HepG2 (cell line): ENCODE data around the gene RECQL.

ENCODE experiments used
- CAMTA2 ChIP-seq: sonication (generic); formaldehyde crosslinking; IDR thresholded peaks from 2 replicates; pipeline ENCODE4 v1.4.0; 2020; ENCODE audit warnings: mild to moderate bottlenecking, missing genetic modification reagents, borderline replicate concordance
- EEA1 ChIP-seq: sonication (generic); formaldehyde crosslinking; IDR thresholded peaks from 2 replicates; pipeline ENCODE4 v1.5.1; 2020; ENCODE audit warnings: mild to moderate bottlenecking, missing genetic modification reagents, borderline replicate concordance
- EP300 ChIP-seq, 3 experiments: sonication (generic) in 1 of 3; formaldehyde crosslinking in 1 of 3; IDR thresholded peaks; 2 replicates each; pipeline versions ENCODE4 v1.5.1 to v1.6.1; 2011 to 2020; ENCODE audit warnings: low read depth in 2 of 3, low read length in 2 of 3, borderline replicate concordance in 1 of 3, improper control_type of control experiment in 1 of 3, mild to moderate bottlenecking in 1 of 3, missing genetic modification reagents in 1 of 3, moderate library complexity in 1 of 3
- GABPA ChIP-seq, 2 experiments: IDR thresholded peaks; 2 replicates each; pipeline ENCODE4 v1.6.1; 2011 to 2016; ENCODE audit warnings: low read depth in 2 of 2, low read length in 1 of 2, missing biosample characterization in 1 of 2, missing genetic modification characterization in 1 of 2
- KIAA2018 ChIP-seq: sonication (generic); formaldehyde crosslinking; IDR thresholded peaks from 2 replicates; pipeline ENCODE4 v1.5.0; 2020; ENCODE audit warnings: mild to moderate bottlenecking, missing genetic modification reagents, borderline replicate concordance
- NCOA1 ChIP-seq: sonication (generic); formaldehyde crosslinking; IDR thresholded peaks from 2 replicates; pipeline ENCODE4 v1.9.0; 2021; ENCODE audit warnings: missing genetic modification reagents
- POLR2A ChIP-seq, 2 experiments: IDR thresholded peaks; 2 replicates each; pipeline ENCODE4 v1.6.1; 2011; ENCODE audit warnings: low read depth in 2 of 2, low read length in 2 of 2, mild to moderate bottlenecking in 1 of 2, moderate library complexity in 1 of 2; ENCODE audit not compliant: insufficient read depth in 1 of 2
- POLR2AphosphoS5 ChIP-seq: IDR thresholded peaks from 2 replicates; pipeline ENCODE4 v1.6.1; 2012; ENCODE audit warnings: low read depth, low read length
- REST ChIP-seq, 2 experiments: IDR thresholded peaks; 2 replicates each; pipeline ENCODE4 v1.6.1; 2011 to 2012; ENCODE audit warnings: low read length in 2 of 2, borderline replicate concordance in 1 of 2, low read depth in 1 of 2, mild to moderate bottlenecking in 1 of 2, moderate library complexity in 1 of 2
- TOE1 ChIP-seq: sonication (generic); formaldehyde crosslinking; IDR thresholded peaks from 2 replicates; pipeline ENCODE4 v1.4.0; 2020; ENCODE audit warnings: mild to moderate bottlenecking, missing genetic modification reagents
- TF ChIP-seq, protein P1 (sequence below): sonication (generic); formaldehyde crosslinking; IDR thresholded peaks from 2 replicates; pipeline ENCODE4 v1.5.0; 2020; ENCODE audit warnings: mild to moderate bottlenecking, missing genetic modification reagents, moderate library complexity
- TF ChIP-seq, protein P2 (sequence below): sonication (generic); formaldehyde crosslinking; IDR thresholded peaks from 2 replicates; pipeline ENCODE4 v1.4.0; 2020; ENCODE audit warnings: missing genetic modification reagents
- TF ChIP-seq, protein P3 (sequence below): conservative IDR thresholded peaks from 2 replicates; pipeline ENCODE4 v1.6.1; 2018; ENCODE audit warnings: missing genetic modification reagents

- TF ChIP-seq REST (IDR thresholded peaks at IDR 0.05; ENCODE audit: borderline replicate concordance in 1 of 2, low read depth in 1 of 2, low read length in 2 of 2) = no peak
- no peak for TF ChIP-seq CAMTA2
- no peak for TF ChIP-seq KIAA2018
- TF ChIP-seq POLR2A (IDR thresholded peaks at IDR 0.05; ENCODE audit: insufficient read depth in 1 of 2, low read depth in 2 of 2, low read length in 2 of 2) = no peak
- TF ChIP-seq POLR2AphosphoS5 = no peak
- TF ChIP-seq, protein P1, sequence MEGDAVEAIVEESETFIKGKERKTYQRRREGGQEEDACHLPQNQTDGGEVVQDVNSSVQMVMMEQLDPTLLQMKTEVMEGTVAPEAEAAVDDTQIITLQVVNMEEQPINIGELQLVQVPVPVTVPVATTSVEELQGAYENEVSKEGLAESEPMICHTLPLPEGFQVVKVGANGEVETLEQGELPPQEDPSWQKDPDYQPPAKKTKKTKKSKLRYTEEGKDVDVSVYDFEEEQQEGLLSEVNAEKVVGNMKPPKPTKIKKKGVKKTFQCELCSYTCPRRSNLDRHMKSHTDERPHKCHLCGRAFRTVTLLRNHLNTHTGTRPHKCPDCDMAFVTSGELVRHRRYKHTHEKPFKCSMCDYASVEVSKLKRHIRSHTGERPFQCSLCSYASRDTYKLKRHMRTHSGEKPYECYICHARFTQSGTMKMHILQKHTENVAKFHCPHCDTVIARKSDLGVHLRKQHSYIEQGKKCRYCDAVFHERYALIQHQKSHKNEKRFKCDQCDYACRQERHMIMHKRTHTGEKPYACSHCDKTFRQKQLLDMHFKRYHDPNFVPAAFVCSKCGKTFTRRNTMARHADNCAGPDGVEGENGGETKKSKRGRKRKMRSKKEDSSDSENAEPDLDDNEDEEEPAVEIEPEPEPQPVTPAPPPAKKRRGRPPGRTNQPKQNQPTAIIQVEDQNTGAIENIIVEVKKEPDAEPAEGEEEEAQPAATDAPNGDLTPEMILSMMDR (CRISPR knock-in tag) = no peak
- no peak for TF ChIP-seq NCOA1 (CRISPR knock-in tag)
- TF ChIP-seq GABPA (IDR thresholded peaks at IDR 0.05; ENCODE audit: low read depth, low read length) = no peak
- TF ChIP-seq GABPA (CRISPR knock-in tag; IDR thresholded peaks at IDR 0.05; ENCODE audit: low read depth) = no peak
- TF ChIP-seq EP300 (IDR thresholded peaks at IDR 0.05; ENCODE audit: low read depth in 2 of 2, low read length in 2 of 2) = no peak
- no peak for TF ChIP-seq EP300 (CRISPR knock-in tag; IDR thresholded peaks at IDR 0.05; ENCODE audit: borderline replicate concordance)
- no peak for TF ChIP-seq TOE1 (CRISPR knock-in tag)
- TF ChIP-seq, protein P2, sequence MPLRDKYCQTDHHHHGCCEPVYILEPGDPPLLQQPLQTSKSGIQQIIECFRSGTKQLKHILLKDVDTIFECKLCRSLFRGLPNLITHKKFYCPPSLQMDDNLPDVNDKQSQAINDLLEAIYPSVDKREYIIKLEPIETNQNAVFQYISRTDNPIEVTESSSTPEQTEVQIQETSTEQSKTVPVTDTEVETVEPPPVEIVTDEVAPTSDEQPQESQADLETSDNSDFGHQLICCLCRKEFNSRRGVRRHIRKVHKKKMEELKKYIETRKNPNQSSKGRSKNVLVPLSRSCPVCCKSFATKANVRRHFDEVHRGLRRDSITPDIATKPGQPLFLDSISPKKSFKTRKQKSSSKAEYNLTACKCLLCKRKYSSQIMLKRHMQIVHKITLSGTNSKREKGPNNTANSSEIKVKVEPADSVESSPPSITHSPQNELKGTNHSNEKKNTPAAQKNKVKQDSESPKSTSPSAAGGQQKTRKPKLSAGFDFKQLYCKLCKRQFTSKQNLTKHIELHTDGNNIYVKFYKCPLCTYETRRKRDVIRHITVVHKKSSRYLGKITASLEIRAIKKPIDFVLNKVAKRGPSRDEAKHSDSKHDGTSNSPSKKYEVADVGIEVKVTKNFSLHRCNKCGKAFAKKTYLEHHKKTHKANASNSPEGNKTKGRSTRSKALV = no peak
- TF ChIP-seq, protein P3, sequence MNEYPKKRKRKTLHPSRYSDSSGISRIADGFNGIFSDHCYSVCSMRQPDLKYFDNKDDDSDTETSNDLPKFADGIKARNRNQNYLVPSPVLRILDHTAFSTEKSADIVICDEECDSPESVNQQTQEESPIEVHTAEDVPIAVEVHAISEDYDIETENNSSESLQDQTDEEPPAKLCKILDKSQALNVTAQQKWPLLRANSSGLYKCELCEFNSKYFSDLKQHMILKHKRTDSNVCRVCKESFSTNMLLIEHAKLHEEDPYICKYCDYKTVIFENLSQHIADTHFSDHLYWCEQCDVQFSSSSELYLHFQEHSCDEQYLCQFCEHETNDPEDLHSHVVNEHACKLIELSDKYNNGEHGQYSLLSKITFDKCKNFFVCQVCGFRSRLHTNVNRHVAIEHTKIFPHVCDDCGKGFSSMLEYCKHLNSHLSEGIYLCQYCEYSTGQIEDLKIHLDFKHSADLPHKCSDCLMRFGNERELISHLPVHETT (CRISPR knock-in tag) = no peak
- TF ChIP-seq EEA1 (CRISPR knock-in tag) = no peak
These were observed 25.4 kb upstream of the RECQL start for GRCh38 chr12:21526721-21527345.
